OCI-LY3 (cell line): ENCODE measurements around the gene FGF11.

Experiments
- H2AFZ ChIP-seq: fragments of 200-600, 300-600 bp; shearing (Covaris generic); 2 replicates; pipeline ENCODE4 v1.6.0; 2014; ENCODE audit warnings: antibody characterized with exemption, low read depth, low read length
- H3K27ac ChIP-seq: fragments of 200-600, 300-600 bp; sonication (generic); 2 replicates; pipeline ENCODE4 v1.5.1; 2014; ENCODE audit warnings: mild to moderate bottlenecking, low read length, moderate library complexity, mixed read lengths
- H3K27me3 ChIP-seq: fragments of 200-600, 300-600 bp; sonication (generic); 2 replicates; pipeline ENCODE4 v1.6.1; 2014; ENCODE audit warnings: low read depth, low read length, mixed read lengths
- H3K36me3 ChIP-seq: fragments of 200-600, 300-600 bp; sonication (generic); replicated peaks from 2 replicates; pipeline ENCODE3; 2014; ENCODE audit warnings: low read depth, low read length, mixed read lengths
- H3K4me1 ChIP-seq: fragments of 300-600, 200-600 bp; sonication (generic); 2 replicates; pipeline ENCODE4 v1.6.1; 2014; ENCODE audit warnings: low read length, mixed read lengths
- H3K4me2 ChIP-seq: fragments of 200-600, 300-600 bp; sonication (generic); 2 replicates; pipeline ENCODE4 v1.6.1; 2014; ENCODE audit warnings: low read length, mixed read lengths
- H3K4me3 ChIP-seq: fragments of 300-600, 200-600 bp; sonication (generic); 2 replicates; pipeline ENCODE4 v1.5.1; 2014; ENCODE audit warnings: antibody characterized with exemption, mild to moderate bottlenecking, low read length, moderate library complexity
- H3K79me2 ChIP-seq: fragments of 300-600, 200-600 bp; shearing (Covaris generic); 2 replicates; pipeline ENCODE4 v1.6.1; 2014; ENCODE audit warnings: mild to moderate bottlenecking, low read length, mixed read lengths
- H3K9ac ChIP-seq: fragments of 300-600, 200-600 bp; shearing (Covaris generic); 2 replicates; pipeline ENCODE4 v1.6.0; 2014; ENCODE audit warnings: mild to moderate bottlenecking, low read length, moderate library complexity
- H3K9me3 ChIP-seq: fragments of 200-600, 300-600 bp; shearing (Covaris generic); 2 replicates; pipeline ENCODE4 v1.6.1; 2014; ENCODE audit warnings: low read length, mixed read lengths; ENCODE audit not compliant: insufficient read depth
- H4K20me1 ChIP-seq: fragments of 200-600, 300-600 bp; sonication (generic); 2 replicates; pipeline ENCODE4 v1.6.1; 2016; ENCODE audit warnings: low read length, mixed read lengths; ENCODE audit not compliant: insufficient read depth
- EZH2phosphoT487 ChIP-seq: fragments of 200-600 bp; shearing (Covaris generic); IDR thresholded peaks from 2 replicates; pipeline ENCODE4 v1.6.1; 2018; ENCODE audit warnings: antibody characterized with exemption, mixed run types, low read depth
- TF ChIP-seq, protein P1 (sequence below): fragments of 200-600, 300-600 bp; sonication (generic); IDR thresholded peaks from 2 replicates; pipeline ENCODE4 v1.5.1; 2014; ENCODE audit warnings: antibody characterized with exemption, low read length, low read depth

FGF11 gene

DNA sequence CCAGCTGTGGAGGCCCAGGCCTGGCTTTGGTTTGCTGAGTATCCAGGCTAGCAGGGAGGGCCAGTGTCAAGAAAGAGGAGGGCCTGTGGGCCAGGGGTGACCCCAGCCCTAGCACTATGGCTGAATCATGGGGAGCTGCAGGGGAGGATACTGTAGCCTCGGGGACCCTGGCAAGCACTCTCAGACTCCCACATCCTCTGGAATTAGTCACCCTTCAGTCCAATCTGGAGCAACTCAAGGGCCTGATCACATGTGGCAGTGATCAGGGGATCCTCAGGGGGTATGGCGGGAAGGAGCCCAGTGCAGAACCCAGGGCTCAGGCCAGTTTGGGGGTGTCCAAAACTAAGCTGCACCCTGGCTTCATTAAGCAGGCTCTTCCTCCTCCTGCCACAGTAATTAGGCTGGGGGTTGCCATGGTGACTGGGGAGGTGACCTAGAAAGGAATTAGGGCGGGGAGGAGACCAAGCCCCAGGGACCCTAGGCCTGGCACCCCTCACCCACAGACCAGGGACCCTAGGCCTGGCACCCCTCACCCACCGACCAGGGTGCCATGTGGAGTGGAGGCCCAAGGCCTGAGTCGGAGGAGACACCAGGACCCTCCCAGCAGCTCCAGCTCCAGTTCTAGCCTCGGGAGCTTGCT lies 25.8 kb upstream of the FGF11 start:
- Histone ChIP-seq H3K4me2 (no peak overlapping the region), H3K9me3 (no peaks in the 10 kb centered on the region), H3K36me3 (no peaks in the 10 kb centered on the region)

DNA sequence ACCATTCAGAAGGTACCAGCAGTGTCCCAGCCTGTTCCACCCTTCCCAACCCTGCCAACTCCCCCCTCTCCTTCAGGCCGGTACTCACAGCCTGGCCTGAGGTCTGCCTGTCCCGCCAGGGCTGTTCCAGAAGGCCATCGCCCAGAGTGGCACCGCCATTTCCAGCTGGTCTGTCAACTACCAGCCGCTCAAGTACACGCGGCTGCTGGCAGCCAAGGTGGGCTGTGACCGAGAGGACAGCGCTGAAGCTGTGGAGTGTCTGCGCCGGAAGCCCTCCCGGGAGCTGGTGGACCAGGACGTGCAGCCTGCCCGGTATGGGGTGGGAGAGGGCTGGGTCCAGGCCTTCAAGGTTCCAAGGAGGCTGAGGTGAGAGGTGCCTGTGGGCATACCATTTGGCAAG lies 24.5 kb upstream of the FGF11 start:
- no peak overlapping the region for H3K27ac ChIP-seq
- no peaks in the 10 kb centered on the region for H3K79me2 ChIP-seq
- no peak overlapping the region for H3K4me3 ChIP-seq
- H2AFZ ChIP-seq: no peak overlapping the region
- no peaks in the 10 kb centered on the region for H3K36me3 ChIP-seq
- no peaks in the 10 kb centered on the region for H3K27me3 ChIP-seq
- no peaks in the 10 kb centered on the region for H4K20me1 ChIP-seq
- H3K4me1 ChIP-seq: no peaks in the 10 kb centered on the region
- no peaks in the 10 kb centered on the region for H3K9me3 ChIP-seq
- TF ChIP-seq EZH2phosphoT487: no peak
- TF ChIP-seq, protein P1, sequence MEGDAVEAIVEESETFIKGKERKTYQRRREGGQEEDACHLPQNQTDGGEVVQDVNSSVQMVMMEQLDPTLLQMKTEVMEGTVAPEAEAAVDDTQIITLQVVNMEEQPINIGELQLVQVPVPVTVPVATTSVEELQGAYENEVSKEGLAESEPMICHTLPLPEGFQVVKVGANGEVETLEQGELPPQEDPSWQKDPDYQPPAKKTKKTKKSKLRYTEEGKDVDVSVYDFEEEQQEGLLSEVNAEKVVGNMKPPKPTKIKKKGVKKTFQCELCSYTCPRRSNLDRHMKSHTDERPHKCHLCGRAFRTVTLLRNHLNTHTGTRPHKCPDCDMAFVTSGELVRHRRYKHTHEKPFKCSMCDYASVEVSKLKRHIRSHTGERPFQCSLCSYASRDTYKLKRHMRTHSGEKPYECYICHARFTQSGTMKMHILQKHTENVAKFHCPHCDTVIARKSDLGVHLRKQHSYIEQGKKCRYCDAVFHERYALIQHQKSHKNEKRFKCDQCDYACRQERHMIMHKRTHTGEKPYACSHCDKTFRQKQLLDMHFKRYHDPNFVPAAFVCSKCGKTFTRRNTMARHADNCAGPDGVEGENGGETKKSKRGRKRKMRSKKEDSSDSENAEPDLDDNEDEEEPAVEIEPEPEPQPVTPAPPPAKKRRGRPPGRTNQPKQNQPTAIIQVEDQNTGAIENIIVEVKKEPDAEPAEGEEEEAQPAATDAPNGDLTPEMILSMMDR: no peak
- no peak overlapping the region for H3K9ac ChIP-seq
- no peak overlapping the region for H3K4me2 ChIP-seq

More for the DNA sequence above, 25.8 kb upstream of the FGF11 start:
- Histone ChIP-seq H3K4me3 (no peak overlapping the region), H2AFZ (no peak overlapping the region), H3K27ac (no peak overlapping the region), H3K9ac (no peak overlapping the region), H3K27me3 (no peaks in the 10 kb centered on the region), H3K4me1 (no peaks in the 10 kb centered on the region), H3K79me2 (no peaks in the 10 kb centered on the region), H4K20me1 (no peaks in the 10 kb centered on the region)
- TF ChIP-seq, protein P1: no peak
- no peak for TF ChIP-seq EZH2phosphoT487

DNA sequence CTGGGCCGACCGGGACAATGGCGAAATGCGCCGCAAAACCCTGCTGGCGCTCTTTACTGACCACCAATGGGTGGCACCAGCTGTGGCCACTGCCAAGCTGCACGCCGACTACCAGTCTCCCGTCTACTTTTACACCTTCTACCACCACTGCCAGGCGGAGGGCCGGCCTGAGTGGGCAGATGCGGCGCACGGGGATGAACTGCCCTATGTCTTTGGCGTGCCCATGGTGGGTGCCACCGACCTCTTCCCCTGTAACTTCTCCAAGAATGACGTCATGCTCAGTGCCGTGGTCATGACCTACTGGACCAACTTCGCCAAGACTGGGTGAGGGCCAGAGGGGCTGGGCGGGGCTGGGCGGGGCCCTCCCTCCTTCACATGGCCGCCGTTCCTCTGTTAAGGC lies 23.5 kb upstream of the FGF11 start:
- no peaks in the 10 kb centered on the region for H3K27me3 ChIP-seq
- H3K27ac ChIP-seq: no peak overlapping the region
- no peaks in the 10 kb centered on the region for H4K20me1 ChIP-seq
- no peaks in the 10 kb centered on the region for H3K36me3 ChIP-seq
- no peaks in the 10 kb centered on the region for H3K79me2 ChIP-seq
- no peaks in the 10 kb centered on the region for H3K4me1 ChIP-seq
- no peaks in the 10 kb centered on the region for H3K9me3 ChIP-seq
- H3K4me2 ChIP-seq: no peak overlapping the region
- H3K4me3 ChIP-seq: no peak overlapping the region
- no peak overlapping the region for H2AFZ ChIP-seq
- no peak overlapping the region for H3K9ac ChIP-seq
- TF ChIP-seq, protein P1: no peak
- TF ChIP-seq EZH2phosphoT487: no peak

DNA sequence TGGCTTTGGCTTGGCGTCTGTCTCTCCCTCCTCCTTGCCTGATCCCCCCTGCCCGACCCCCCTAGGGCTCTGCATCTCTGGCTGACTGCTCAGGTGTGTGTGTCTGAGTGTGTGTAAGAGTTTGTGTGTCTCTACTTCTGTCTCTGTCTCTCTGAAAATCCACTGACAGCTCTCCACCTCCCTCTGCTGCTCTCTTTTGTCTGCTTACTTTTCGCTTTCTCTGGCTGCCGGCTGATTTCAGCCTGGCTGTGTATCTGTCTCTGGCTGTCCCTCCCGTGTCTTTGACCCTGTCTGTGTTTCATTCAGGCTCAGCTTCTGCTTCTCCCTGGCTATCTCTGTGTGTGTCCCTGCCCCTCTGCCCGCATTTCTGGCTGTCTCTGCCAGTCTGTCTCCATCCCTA lies 23.0 kb upstream of the FGF11 start:
- H3K4me2 ChIP-seq: no peak overlapping the region
- no peak overlapping the region for H3K4me3 ChIP-seq
- no peak overlapping the region for H3K27ac ChIP-seq
- no peaks in the 10 kb centered on the region for H3K79me2 ChIP-seq
- no peaks in the 10 kb centered on the region for H3K9me3 ChIP-seq
- H3K27me3 ChIP-seq: no peaks in the 10 kb centered on the region
- no peak for TF ChIP-seq EZH2phosphoT487
- TF ChIP-seq, protein P1: no peak
- H3K36me3 ChIP-seq: no peaks in the 10 kb centered on the region
- H4K20me1 ChIP-seq: no peaks in the 10 kb centered on the region
- H2AFZ ChIP-seq: no peak overlapping the region
- no peak overlapping the region for H3K9ac ChIP-seq
- H3K4me1 ChIP-seq: no peaks in the 10 kb centered on the region
